ENCODE measurements around the gene WDR86. TPM values are rescaled to one million over a fixed set of nuclear protein-coding genes. Genes with fewer than 3 reads are reported as not detected.

The WDR86 gene
- total and polyA plus RNA-seq, 2 of the 4 experiments (the other 2 are of a cell fraction) = not detected

DNA sequence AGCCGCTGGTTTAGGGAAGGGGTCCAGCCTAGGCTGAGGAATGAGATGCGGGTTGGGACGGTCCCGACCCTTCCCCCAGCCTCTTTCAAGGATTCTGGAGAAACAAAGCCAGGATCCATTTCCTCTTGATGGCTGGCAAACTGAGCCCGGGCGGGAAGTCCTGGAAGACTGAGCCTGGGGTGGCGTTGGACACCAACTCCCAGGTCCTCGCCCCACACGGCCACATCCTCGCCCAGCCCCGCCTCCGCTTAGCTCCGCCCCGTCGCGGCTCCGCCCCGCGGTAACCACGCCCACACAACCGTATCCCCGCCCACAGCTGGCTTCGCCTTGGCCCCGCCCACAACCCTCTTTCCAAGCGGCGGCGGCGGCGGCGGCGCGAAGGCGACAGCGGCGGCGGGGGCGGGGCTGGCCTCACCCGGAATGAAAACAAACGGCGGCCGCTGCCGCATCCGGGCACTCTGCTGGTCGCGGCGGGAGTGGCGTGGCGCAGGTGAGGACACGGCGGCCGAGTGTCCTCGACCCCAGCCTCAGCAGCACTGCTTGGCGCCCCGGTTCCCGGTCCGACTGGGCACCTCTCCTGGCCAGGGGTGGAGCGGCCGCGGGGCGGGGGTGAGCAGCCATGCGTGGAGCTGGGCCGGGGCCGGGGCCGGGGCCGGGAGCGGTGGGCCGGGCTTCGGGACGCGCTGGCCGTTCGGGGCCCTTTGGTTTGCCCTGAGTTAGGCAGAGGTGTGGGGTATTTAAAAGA is 68.3 kb downstream of the WDR86 start, which contains the start of gene NUB1 (continued):
- TF ChIP-seq MAZ (IDR thresholded peaks at IDR 0.05; ENCODE audit: borderline replicate concordance, low read depth, low read length) (peak; percentile 43; the same call in 1 of the 2 replicates), MXI1 (IDR thresholded peaks at IDR 0.05; ENCODE audit: borderline replicate concordance, low read depth, low read length) (no peak), FOS (IDR thresholded peaks at IDR 0.05; ENCODE audit: low read depth, low read length) (no peak)

DNA sequence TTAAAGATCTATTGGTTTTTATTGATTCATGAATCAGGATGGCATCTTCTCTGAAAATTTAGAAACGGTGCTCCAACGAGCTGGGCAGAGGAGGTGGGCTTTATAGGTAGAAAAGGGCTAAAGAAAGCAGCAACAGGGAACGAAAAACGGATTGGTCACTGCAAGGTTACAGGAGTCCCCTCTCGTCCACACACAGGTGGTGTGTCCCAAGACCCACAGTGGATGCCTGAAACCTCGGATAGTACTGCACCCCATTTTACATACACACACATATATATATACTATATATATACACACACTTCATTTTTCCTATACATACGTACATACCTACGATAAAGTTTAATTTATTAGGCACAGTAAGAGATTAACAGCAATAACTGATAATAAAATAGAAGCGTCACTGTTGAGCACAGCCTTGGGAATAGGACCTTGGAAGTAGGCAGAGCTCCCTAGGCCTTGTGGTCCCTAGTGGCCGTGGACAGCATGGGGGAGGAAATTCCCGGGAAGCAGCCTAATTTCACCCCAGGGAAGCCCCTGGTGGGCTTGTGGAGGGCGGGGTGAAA is 69.0 kb downstream of the WDR86 start:
- Histone ChIP-seq H2BK120ac (ENCODE audit: low read depth, low read length) (peak overlapping the region; percentile 25; the same call in 1 of the 2 replicates), H3K56ac (ENCODE audit: extremely low read depth, insufficient read depth, low read length) (no peak overlapping the region), H3K4me2 (ENCODE audit: low read depth, low read length) (peak overlapping the region; percentile 72), H3K4me1 (ENCODE audit: control insufficient read depth, insufficient read depth, low read length) (peaks cover 3% of the 10 kb centered on the region), H3K4me3 (ENCODE audit: insufficient read depth, low read depth, low read length) (peak overlapping the region; percentile 40; the same call in 1 of the 2 replicates), H4K20me1 (ENCODE audit: insufficient read depth, low read length) (no peaks in the 10 kb centered on the region; the same call in 1 of the 2 replicates), H2AK9ac (replicated peaks; ENCODE audit: low read depth, low read length, poor library complexity) (peak overlapping the region; percentile 66), H3K27ac (ENCODE audit: insufficient read depth, low read length) (no peak overlapping the region), H4K5ac (ENCODE audit: low read depth, low read length) (peak overlapping the region; percentile 88), H2AFZ (replicated peaks; ENCODE audit: low read length, poor library complexity) (peak overlapping the region; percentile 99), H3K23ac (ENCODE audit: low read depth, low read length) (no peak overlapping the region), H3K9me3 (ENCODE audit: control insufficient read depth, insufficient read depth, low read length) (peaks cover 3% of the 10 kb centered on the region; the same call in 1 of the 2 replicates), H3K18ac (ENCODE audit: low read depth, low read length) (no peak overlapping the region), H3K9ac (ENCODE audit: low read depth, low read length) (no peak overlapping the region), H4K8ac (ENCODE audit: low read depth in 2 of 2, low read length in 2 of 2) (peak overlapping the region; percentile 77 to 88; a peak in 3 of 4 replicates), H3K14ac (replicated peaks; ENCODE audit: low read depth, low read length) (no peak overlapping the region), H2BK5ac (ENCODE audit: low read depth, low read length, poor library complexity, severe bottlenecking) (no peak overlapping the region), H2BK20ac (ENCODE audit: low read depth, low read length) (peak overlapping the region; percentile 6; the same call in 1 of the 2 replicates), H2BK15ac (ENCODE audit: low read depth, low read length) (no peak overlapping the region), H3K36me3 (ENCODE audit: control insufficient read depth, insufficient read depth, low read length) (peaks cover 5% of the 10 kb centered on the region), H3K9me1 (ENCODE audit: insufficient read depth, low read length) (peaks cover 3% of the 10 kb centered on the region; the same call in 1 of the 2 replicates), H3K79me1 (ENCODE audit: low read depth in 1 of 2, low read length in 2 of 2) (peaks cover 14 to 19% of the 10 kb centered on the region in 2 experiments), H3K27me3 (ENCODE audit: control insufficient read depth, insufficient read depth, low read length) (no peaks in the 10 kb centered on the region; the same call in none of the 2 replicates), H2AK5ac (ENCODE audit: low read depth, low read length) (no peak overlapping the region), H4K91ac (ENCODE audit: insufficient read depth, low read depth, low read length) (peak overlapping the region; percentile 59; the same call in 1 of the 2 replicates), H3K4ac (ENCODE audit: low read depth, low read length) (no peak overlapping the region)
- ATAC-seq (ENCODE audit: low read depth) (peak; percentile 6), DNase-seq (no peak)
- intact Hi-C loops (cut with micrococcal nuclease) = no loop called here
- TF ChIP-seq, protein P1, sequence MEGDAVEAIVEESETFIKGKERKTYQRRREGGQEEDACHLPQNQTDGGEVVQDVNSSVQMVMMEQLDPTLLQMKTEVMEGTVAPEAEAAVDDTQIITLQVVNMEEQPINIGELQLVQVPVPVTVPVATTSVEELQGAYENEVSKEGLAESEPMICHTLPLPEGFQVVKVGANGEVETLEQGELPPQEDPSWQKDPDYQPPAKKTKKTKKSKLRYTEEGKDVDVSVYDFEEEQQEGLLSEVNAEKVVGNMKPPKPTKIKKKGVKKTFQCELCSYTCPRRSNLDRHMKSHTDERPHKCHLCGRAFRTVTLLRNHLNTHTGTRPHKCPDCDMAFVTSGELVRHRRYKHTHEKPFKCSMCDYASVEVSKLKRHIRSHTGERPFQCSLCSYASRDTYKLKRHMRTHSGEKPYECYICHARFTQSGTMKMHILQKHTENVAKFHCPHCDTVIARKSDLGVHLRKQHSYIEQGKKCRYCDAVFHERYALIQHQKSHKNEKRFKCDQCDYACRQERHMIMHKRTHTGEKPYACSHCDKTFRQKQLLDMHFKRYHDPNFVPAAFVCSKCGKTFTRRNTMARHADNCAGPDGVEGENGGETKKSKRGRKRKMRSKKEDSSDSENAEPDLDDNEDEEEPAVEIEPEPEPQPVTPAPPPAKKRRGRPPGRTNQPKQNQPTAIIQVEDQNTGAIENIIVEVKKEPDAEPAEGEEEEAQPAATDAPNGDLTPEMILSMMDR (conservative IDR thresholded peaks at IDR 0.05; ENCODE audit: low read depth, low read length) = 0 out of 2 replicates have a peak, but pooled peaks have one; percentile 6
- no peak for TF ChIP-seq CHD1 (IDR thresholded peaks at IDR 0.05; ENCODE audit: low read depth, low read length)
- TF ChIP-seq MAFK (IDR thresholded peaks at IDR 0.05; ENCODE audit: low read depth, low read length) = no peak
- dilution Hi-C loops (cut with HindIII; ENCODE audit: low sequenced_read_pairs, unreplicated experiment) = no loop called here
- ChIA-PET POLR2A (ENCODE audit: unreplicated experiment) (interaction anchor here (0.6 kb wide), 1 partner anchor 9 kb away, joined by 3 read pairs; no protein-coding TSS in a partner anchor), CTCF (interaction anchor here (0.9 to 1.0 kb wide), 2 partner anchors 11 to 107 kb away, joined by 3 to 4 read pairs; no protein-coding TSS in a partner anchor)
- BruUV-seq (replicated peaks) = no TSS peak
- in situ Hi-C loops (cut with MboI; ENCODE audit: low sequenced_read_pairs) = no loop called here
- 93% methylated on average over 2 of the region's 12 CpGs; no CpG with 5 or more reads in 1 of the 2 experiments for WGBS, 2 experiments (ENCODE audit: extremely low coverage in 2 of 2, insufficient read length in 1 of 2)
